Adrenal gland (tissue), 5 donors: ENCODE data around the gene ABTB2.

Experiments
- CTCF ChIP-seq, 6 experiments: fragments of 450-650 bp in 4 of 6; fragments of 200-600 bp in 2 of 6; sonication (generic) in 1 of 6; IDR thresholded peaks; 1 replicate in 5 of 6; 2 replicates in 1 of 6; pipeline versions ENCODE4 v1.5.1 to v1.8.0; 2016 to 2021; ENCODE audit warnings: antibody characterized with exemption in 6 of 6, mild to moderate bottlenecking in 2 of 6, moderate library complexity in 1 of 6
- POLR2A ChIP-seq, 2 donors: fragments of 450-650 bp; IDR thresholded peaks; one replicate each; pipeline ENCODE4 v1.6.1; 2017; ENCODE audit warnings: antibody characterized with exemption in 2 of 2, mild to moderate bottlenecking in 2 of 2, moderate library complexity in 1 of 2
- donor health status: DM: no; HTN: no; CAD: no.

DNA sequence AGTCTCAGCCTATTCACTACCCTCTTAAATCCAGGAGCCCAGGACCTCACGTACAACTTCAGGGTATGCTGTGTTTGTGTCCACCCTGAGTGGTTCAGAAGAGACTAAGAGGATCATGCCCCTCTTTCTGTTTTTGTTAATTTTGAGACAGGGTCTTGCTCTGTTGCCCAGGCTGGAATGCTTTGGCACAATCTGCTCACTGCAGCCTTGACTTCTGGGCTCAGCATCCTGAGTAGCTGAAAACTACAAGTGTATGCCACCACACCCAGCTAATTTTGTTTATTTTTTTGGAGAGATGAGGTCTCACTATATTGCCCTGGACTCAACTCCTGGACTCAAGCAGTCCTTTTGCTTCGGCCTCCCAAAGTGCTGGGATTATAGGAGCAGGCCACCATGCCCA lies 133.9 kb downstream of the ABTB2 start:
- TF ChIP-seq POLR2A (IDR thresholded peaks at IDR 0.05) (no peak), CTCF (IDR thresholded peaks at IDR 0.05) (no peak)
